Measurements from ENCODE around the gene CAPN15.

The CAPN15 gene

DNA sequence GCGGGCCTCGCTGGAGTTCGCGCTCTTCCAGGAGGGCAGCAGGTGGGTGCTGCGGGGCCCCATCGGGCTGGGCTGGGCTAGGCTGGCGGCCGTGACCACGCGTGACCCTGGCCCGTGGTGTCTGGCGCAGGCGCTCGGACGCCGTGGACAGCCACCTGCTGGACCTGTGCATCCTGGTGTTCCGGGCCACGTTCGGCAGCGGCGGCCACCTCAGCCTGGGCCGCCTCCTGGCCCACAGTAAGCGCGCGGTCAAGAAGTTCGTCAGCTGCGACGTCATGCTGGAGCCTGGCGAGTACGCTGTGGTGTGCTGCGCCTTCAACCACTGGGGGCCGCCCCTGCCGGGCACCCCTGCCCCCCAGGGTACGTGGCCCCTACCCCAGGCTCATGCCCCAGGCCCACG lies 24.7 kb downstream of the CAPN15 start:
- DNase-seq (ENCODE audit: low read depth): no peak
- H3K4me3 ChIP-seq (ENCODE audit: low read depth, low read length): no peak overlapping the region
- TF ChIP-seq, protein P1, sequence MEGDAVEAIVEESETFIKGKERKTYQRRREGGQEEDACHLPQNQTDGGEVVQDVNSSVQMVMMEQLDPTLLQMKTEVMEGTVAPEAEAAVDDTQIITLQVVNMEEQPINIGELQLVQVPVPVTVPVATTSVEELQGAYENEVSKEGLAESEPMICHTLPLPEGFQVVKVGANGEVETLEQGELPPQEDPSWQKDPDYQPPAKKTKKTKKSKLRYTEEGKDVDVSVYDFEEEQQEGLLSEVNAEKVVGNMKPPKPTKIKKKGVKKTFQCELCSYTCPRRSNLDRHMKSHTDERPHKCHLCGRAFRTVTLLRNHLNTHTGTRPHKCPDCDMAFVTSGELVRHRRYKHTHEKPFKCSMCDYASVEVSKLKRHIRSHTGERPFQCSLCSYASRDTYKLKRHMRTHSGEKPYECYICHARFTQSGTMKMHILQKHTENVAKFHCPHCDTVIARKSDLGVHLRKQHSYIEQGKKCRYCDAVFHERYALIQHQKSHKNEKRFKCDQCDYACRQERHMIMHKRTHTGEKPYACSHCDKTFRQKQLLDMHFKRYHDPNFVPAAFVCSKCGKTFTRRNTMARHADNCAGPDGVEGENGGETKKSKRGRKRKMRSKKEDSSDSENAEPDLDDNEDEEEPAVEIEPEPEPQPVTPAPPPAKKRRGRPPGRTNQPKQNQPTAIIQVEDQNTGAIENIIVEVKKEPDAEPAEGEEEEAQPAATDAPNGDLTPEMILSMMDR (IDR thresholded peaks at IDR 0.05; ENCODE audit: control insufficient read depth, extremely low read depth, insufficient read depth): no peak

DNA sequence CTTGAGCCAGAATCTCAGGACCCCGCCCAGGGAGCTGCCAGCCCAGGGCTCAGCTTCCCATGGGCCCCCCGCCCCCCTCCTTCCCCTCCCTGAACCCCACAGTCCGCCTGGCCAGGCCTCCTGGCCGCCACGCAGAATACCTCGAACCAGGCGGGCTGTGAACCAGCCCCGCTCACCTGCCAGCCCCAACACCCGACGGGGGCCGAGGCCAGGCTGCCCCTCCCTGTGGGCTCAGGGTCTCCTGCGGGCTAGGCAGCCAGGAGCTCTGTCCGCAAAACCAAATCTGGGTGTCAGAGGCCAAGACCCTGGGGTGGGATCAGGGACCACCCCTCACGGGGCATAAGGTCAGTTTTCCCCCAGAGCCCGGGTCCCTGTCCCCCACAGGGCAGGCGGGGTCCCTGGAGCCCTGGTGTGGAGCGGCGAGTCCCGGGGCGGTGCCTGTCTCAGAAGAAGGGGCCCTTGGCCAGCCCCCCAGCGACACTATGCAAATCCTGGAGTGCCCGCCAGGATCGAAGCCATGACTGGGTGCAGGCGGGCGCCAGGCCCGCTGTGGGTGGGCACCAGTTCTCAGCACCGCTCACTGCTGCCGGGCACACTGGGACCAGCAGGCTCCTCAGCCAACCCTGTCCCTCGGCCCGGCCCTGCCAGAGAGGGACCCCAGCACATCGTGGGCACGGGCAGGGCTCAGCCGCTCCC lies 26.2 kb downstream of the CAPN15 start:
- TF ChIP-seq, protein P1 (IDR thresholded peaks at IDR 0.05; ENCODE audit: control insufficient read depth, extremely low read depth, insufficient read depth): no peak

DNA sequence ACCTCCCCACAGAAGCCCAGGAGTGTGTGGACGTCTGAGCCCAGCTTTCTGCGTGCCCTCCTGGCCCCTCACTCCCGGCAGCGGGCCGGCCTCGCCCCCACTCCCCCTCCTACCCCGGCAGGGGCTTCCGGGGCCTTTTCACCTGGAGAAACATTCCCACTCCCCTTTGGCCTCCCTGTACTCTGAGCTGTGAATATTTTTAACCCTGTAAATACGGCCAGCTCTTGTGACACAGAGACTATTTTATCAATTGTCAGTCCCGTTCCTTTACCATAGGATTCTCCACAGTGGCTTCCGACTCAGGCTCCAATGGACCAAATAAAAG lies 26.7 kb downstream of the CAPN15 start:
- TF ChIP-seq, protein P1 (IDR thresholded peaks at IDR 0.05; ENCODE audit: control insufficient read depth, extremely low read depth, insufficient read depth): no peak
- H3K4me3 ChIP-seq (ENCODE audit: low read depth, low read length): no peak overlapping the region
- DNase-seq (ENCODE audit: low read depth): no peak

More for the DNA sequence above, 26.2 kb downstream of the CAPN15 start:
- H3K4me3 ChIP-seq (ENCODE audit: low read depth, low read length): no peak overlapping the region
- DNase-seq (ENCODE audit: low read depth): no peak

DNA sequence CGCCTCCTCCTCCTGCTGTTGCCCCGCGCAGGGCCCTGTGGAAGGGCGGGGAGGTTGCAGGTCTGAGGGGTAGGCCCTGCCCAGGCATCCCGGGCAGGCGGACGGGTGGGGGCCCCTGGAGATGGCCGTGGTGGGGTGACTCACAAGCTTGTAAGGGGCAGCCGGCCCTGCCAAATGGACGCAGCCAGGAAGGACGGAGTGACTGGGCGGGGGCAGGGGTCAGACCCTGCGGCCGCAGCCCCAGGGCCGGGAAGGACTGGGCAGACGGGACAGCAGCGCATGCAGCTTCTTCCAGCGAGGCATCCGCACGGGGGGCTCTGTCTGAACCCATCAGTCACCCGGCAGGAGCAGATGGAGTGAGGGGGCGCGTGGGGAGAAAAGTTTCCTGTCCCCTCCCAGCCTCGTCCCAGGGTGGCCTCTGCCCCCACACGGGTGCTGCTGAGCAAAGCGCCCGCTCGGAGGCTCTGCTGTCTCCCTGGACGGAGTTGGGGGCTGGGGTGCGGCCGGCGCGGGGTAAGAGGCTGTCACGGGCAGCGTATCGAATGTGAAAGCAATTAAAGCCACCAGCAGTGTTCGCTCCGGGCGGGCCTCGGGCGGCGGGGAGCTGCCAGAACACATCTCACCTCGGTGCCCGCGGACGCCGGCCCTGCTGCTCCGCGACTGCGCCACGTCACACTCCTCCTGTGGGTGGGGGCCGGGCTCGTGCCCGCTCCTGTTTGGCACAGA lies 27.3 kb downstream of the CAPN15 start:
- DNase-seq (ENCODE audit: low read depth): no peak
- TF ChIP-seq, protein P1 (IDR thresholded peaks at IDR 0.05; ENCODE audit: control insufficient read depth, extremely low read depth, insufficient read depth): no peak
- H3K4me3 ChIP-seq (ENCODE audit: low read depth, low read length): no peak overlapping the region

DNA sequence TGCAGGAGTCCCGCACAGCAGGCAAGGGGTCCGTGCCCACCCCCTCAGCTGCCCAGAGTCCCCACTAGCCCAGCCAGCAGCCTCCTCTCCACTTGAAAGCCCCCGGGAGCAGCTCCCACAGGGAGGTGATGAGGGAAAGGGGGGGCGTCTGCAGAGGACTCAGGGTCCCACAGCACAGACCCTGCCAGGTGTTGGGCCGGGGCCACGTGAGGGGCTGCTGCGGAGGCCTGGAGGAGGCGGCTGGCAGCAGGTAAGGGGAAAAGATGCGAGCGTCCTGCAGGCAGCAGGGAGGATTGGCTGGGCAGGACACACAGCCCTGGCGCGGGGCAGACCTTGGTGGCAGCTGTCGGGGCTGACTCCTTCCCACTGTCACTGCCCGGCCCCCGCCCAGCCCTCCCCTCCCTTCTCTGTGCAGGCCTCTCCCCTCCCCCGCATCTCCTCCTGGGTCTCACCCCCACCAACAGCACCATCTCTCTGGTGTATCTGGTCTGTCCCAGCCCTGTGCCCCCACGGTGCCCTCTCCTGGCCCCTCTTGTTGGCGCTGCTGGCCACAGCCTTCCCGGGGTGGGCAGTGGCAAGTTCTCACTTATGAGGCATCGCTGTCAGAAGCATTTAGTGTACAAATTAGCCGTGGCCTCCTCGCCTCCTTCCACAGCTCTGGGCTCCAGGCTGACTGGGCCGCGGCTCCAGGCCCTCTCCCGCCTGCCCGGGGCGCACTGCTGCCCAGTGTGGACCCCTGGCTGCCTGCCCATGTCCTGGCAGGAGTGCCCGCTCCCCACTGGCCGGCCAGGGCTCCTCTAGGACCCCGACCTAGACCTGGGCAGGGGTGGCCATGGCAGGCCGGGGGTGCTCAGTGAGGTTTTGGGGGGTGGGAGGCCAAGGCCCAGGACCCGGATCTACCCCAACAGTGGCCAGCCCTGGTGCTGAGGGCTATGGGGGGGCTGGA lies 28.3 kb downstream of the CAPN15 start:
- H3K4me3 ChIP-seq (ENCODE audit: low read depth, low read length): no peak overlapping the region
- TF ChIP-seq, protein P1 (IDR thresholded peaks at IDR 0.05; ENCODE audit: control insufficient read depth, extremely low read depth, insufficient read depth): no peak
- no peak for DNase-seq (ENCODE audit: low read depth)

DNA sequence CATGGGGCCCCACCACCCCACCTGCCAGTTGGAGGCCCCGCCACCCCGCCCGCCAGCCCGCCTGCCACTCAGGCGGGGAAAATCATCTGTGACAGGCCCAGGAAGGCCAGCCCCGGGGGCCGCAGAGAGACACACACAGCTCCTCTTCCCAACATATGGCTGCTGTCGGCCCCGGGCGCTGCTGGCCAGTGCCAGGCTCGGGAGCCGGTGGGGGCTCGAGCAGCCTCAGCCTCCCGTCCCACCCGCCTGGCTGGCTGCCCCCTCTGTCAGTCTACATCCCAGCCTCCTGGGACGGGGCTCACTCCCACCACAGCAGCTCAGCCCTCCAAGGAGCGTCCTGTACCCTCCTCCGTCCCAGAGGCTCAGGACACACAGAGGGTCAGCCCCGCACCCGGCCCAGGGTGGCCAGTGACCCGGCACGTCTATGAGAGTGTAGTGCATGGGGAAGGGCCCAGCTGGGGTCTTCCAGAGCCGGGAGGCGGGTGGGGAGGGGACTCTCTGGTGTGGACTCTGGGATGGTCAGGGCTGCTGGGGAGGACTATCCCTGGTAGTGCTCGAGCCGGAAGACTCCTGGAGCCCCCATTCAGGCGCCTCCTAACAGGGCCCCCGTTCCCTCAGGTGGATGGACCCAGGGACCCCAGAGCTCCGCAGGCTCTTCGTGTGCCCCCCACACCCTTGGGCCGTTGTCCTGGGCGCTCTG lies 29.1 kb downstream of the CAPN15 start:
- TF ChIP-seq, protein P1 (IDR thresholded peaks at IDR 0.05; ENCODE audit: control insufficient read depth, extremely low read depth, insufficient read depth): no peak
- DNase-seq (ENCODE audit: low read depth): no peak
- H3K4me3 ChIP-seq (ENCODE audit: low read depth, low read length): no peak overlapping the region
